GM13977 (cell line): ENCODE results near the gene ELAC1.
A peak's percentile ranks its signal among the peaks of the same experiment; 100 is the strongest.

Experiments used
- DNase-seq: peaks from one replicate; pipeline ENCODE4 v3.0.0; 2012; ENCODE audit warnings: low spot score
- CTCF ChIP-seq: IDR thresholded peaks from 2 replicates; pipeline ENCODE4 v1.5.1; 2012; ENCODE audit warnings: mild to moderate bottlenecking, control low read depth; ENCODE audit not compliant: insufficient read depth; ENCODE audit errors: extremely low read depth, missing control alignments
- in situ Hi-C: fragments of 300-500 bp; cut with MboI; formaldehyde crosslinking; loops from one replicate; pipeline ENCODE4 v1.12.0; 2022; ENCODE audit warnings: low sequenced_read_pairs, low pct_unique_long_range_greater_than_20kb, mixed read lengths, inconsistent platforms; ENCODE audit not compliant: unreplicated experiment

The ELAC1 gene

DNA sequence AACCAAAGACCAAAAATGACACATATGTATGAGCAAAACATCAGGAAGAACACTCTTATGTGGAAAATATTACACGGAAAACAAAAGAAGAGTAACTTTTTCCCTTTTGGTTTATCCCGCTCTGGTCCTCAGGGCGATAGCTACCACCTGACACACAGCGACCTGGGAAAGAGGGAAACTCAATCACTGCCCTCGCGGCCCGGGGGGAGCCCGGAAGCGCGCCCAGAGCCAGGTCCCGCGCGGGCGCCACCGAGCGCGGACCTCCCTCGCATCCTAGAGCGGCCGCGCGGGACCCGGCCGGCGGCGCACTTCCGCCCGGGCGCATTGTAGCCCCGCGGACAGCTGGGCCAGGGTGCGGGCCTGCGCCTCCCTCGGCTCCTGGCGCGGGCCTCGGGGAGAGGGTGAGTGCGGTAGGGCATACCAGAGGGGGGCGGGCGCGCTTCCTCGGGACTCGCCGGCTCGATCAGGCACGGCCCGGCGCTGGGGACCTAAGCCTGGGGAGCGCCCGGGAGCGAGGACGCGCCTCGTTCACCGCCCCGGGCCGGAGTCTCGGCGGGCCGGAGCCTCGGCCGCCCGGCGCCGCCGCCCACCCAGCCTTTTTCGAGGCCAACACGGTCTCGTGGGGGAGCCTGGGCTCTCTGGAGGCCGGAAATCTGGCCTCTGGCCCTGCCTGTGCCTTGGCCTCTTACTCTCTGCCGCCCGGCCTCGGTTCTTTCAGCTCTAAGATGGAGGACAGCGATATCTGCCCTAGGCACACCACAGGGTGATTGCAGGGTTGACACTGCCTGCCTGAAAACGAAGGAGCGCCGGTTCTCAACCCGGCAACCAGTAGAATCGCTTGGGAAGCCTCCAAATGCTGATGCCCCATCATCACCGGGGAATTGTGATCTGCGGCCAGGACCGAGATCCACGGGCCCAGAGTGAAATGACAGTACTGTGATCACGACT, at the start of gene ELAC1:
Gene ELAC1, plus strand, starts transcription at position 327 of the 948 bp plus-strand sequence. CDS start 6,365 bp downstream, outside the sequence.
- in situ Hi-C loops, result no loop called here
- TF ChIP-seq CTCF, result no peak
- DNase-seq, result peak; percentile 91

DNA sequence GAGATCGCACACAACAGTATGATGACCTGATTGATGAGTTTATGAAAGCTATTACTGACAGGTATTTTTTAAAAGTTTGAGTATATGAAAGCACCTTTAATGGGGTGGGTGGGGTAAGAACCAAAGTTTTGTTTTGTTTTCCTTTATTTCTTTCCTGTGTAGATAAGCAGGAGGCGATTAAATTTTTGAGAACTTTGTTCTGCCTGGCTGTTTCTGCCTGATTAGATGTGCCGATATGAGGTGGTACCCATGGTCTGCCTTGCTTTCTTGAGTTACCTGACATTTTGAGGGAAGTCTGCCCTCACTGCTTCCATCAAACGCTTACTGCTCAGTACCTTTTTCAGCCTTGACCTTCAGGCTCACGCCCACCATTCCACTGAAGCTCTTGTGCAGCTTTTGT, 49.7 kb upstream of the ELAC1 start:
- no peak for TF ChIP-seq CTCF
- in situ Hi-C loops, result no loop called here
- DNase-seq, result no peak

GRCh38 chr18:50924372-50924771, 43.5 kb upstream of the ELAC1 start:
- in situ Hi-C loops, result no loop called here
- TF ChIP-seq CTCF, result no peak
- DNase-seq, result no peak

DNA sequence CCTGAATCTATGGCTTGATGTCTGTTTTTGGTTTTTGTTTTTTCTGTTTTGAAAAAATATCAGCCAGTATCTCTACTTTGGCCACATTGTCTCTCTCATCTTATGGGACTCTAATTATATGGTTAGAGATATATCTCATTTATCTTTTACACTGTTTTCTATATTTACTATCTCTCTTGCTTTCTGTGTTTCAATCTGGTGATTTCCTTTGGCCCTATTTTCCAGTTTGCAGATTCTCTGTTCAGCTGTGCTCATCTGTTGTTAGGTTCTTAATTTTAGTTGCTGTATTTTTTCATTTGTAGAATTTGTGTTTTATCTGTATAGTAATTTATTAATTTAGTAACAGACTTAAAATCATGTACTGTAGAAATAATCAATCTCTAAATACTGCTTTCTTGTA, 41.3 kb upstream of the ELAC1 start:
- no peak for TF ChIP-seq CTCF
- in situ Hi-C loops, result no loop called here
- no peak for DNase-seq

- TF ChIP-seq CTCF, result no peak
- no peak for DNase-seq
- in situ Hi-C loops, result no loop called here
Measured at GRCh38 chr18:50928551-50928950, 39.3 kb upstream of the ELAC1 start.

GRCh38 chr18:50933684-50934083, 34.2 kb upstream of the ELAC1 start:
- no peak for TF ChIP-seq CTCF
- in situ Hi-C loops, result no loop called here
- DNase-seq, result no peak
